Mononuclear cell (primary cell): Measurements from ENCODE around the gene CYFIP2. TPM values are rescaled to one million over a fixed set of nuclear protein-coding genes. Genes with fewer than 3 reads are reported as not detected.

Experiments
- H3K27me3 ChIP-seq: 2 replicates; pipeline ENCODE4 v1.6.0; 2011; ENCODE audit warnings: low read length, control low read depth; ENCODE audit not compliant: insufficient read depth
- H3K4me1 ChIP-seq: 2 replicates; pipeline ENCODE4 v1.5.1; 2011; ENCODE audit warnings: mild to moderate bottlenecking, low read length, control low read depth; ENCODE audit not compliant: insufficient read depth
- H3K4me3 ChIP-seq: 2 replicates; pipeline ENCODE4 v1.5.1; 2011; ENCODE audit warnings: mild to moderate bottlenecking, low read length, moderate library complexity
- H3K9me3 ChIP-seq: 2 replicates; pipeline ENCODE4 v1.5.1; 2011; ENCODE audit warnings: low read depth, mild to moderate bottlenecking, control low read depth, low read length
- total RNA-seq: library from RNA; depleted of rRNA; stranded (reverse); fragments of >200 nt; gene quantifications from one replicate; pipeline ENCODE4 v1.2.3, GENCODE V29; 2012

Gene CYFIP2
- total RNA-seq, 1 donor, result 200 TPM

DNA sequence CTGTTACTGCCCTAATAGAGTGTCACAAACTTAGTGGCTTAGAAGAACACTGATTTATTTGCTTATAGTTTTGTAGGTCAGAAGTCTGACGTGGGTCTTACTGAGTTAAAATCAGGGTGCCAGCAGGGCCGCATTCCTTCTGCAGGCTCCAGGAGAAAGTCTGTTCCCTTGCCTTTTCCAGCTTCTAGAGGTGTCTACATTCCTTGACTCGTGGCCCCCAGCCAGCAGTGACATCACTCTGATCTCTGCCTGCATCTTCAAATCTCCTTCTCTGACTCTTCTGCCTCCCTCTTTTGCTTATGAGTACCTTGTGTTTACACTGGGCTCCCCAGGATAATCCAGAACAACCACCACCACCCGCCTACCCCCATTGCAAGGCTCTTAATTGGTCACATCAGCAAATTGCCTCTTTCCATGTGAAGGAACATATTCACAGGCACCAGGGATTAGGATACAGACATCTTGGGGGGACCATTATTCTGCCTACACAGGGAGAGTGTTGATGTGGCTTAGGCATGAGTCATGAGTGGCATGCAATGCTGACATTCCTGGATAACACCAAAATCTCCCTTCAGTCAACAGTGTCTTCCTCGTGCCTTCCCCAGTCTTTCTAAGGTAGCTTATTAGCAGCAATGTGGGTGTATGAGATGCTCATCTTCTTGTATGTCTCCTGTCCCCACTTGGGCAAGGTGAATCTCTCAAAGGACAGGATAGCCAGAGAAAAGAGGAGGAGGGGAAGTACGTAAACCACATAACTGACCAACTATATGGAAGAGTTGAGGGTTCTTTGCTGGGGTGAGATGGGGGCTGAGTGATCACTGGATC, 24.4 kb downstream of the CYFIP2 start:
- H3K4me1 ChIP-seq, result peaks cover 30% of the 10 kb centered on the region
- no peak overlapping the region for H3K4me3 ChIP-seq
- no peaks in the 10 kb centered on the region for H3K27me3 ChIP-seq
- no peaks in the 10 kb centered on the region for H3K9me3 ChIP-seq

DNA sequence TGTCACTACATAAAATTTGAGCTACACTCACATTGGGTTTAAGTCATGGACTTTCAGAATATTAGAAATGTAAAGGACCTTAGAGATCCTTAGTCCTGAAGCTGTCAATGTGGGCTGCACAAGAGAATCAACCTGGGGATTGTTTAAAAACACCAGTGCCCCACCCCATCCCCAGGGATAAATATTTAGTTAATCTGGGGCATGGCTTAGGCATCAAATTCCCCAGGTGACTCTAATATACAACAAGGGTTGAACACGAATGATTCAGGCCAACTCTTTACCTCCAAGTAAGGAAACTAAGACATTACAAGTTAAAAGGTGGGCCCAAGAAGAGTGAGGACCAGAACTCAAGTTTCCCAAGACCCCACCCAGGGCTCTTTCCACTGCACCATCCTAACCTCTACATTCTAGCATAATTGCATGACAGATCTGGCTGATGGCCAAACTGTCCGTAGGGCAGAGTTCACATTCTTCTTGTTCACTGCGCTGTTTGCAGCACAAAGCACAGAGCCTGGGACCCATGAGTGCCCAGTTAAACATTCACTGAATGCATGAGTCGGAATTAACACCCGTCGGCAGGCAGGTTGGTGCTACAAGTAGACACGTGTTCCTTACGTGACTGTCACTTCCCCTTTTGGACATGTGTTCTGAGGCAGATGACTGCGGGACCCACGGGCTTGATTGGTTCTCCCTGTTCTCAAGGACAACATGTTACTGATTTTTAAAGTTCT, 25.2 kb downstream of the CYFIP2 start:
- Histone ChIP-seq H3K27me3 (no peaks in the 10 kb centered on the region), H3K4me1 (peaks cover 25% of the 10 kb centered on the region), H3K9me3 (no peaks in the 10 kb centered on the region)

DNA sequence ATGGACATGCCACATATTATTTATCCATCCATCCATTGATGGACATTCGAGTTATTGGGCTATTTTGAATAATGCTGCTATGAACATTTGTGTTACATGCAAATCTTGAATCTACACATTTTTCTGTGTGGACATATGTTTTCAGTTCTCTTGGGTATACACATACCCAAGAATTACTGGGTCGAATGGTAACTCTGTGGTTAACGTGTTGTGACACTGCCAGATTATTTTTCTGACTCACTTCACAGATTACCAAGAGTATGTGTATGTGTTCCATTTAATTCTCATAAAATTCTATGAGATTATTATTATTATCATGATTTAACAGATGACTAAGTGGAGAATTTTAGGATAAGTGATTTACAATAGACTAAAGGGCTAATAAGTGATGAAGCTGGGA, 26.7 kb downstream of the CYFIP2 start:
- Histone ChIP-seq H3K4me3 (no peak overlapping the region), H3K9me3 (no peaks in the 10 kb centered on the region), H3K27me3 (no peaks in the 10 kb centered on the region), H3K4me1 (peaks cover 25% of the 10 kb centered on the region)

More for the DNA sequence above, 25.2 kb downstream of the CYFIP2 start:
- H3K4me3 ChIP-seq, result no peak overlapping the region

DNA sequence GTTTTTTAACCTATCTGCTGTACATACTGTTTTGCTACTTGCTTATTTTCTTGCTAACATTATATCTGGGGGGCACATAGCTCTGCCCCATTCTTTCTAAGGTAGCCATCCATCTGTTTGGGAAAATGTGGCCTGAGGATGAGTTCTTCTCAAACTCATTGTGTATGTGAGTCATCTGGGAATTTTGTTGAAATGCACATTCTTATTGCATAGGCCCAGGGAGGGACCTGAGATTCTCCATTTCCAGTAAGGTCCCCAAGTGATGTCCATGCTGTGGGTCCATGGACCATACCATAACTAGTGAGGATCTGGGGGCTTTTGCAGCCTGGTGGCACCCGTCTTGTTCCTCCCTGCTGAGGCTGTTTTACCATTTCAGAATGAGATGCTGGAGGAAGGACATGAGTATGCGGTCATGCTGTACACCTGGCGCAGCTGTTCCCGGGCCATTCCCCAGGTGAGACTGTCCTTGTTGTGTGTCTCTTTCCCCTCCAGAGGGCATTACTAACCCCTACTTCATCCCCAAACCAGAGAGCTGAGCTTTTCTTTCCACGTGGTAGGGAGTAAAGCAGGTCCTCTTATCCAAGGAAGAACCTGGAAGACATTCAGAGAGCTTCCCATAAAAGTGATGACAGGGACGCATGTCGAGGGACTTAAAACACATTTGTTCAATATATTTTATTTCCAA, 28.6 kb downstream of the CYFIP2 start:
- no peaks in the 10 kb centered on the region for H3K27me3 ChIP-seq
- no peak overlapping the region for H3K4me3 ChIP-seq
- H3K4me1 ChIP-seq, result peaks cover 17% of the 10 kb centered on the region
- H3K9me3 ChIP-seq, result no peaks in the 10 kb centered on the region

DNA sequence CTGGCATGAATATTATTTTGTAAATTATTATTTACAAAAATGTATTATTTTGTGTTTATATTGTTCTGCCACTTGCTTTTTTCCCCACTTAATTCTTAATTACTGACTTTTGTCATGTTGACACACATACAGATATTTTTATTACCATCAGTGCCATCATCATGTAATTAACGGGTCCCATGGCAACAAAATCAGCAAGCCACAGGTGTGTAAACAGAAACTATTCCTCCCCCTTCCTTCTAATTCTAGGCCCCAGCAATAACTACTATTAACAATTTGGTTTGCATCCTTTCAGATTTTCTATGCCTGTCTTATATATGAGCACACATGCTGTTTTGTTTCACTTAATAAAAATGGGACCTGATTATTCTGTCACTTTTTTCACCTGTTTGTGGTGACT, 29.3 kb downstream of the CYFIP2 start:
- Histone ChIP-seq H3K27me3 (no peaks in the 10 kb centered on the region), H3K9me3 (no peaks in the 10 kb centered on the region), H3K4me1 (peaks cover 17% of the 10 kb centered on the region), H3K4me3 (no peak overlapping the region)

DNA sequence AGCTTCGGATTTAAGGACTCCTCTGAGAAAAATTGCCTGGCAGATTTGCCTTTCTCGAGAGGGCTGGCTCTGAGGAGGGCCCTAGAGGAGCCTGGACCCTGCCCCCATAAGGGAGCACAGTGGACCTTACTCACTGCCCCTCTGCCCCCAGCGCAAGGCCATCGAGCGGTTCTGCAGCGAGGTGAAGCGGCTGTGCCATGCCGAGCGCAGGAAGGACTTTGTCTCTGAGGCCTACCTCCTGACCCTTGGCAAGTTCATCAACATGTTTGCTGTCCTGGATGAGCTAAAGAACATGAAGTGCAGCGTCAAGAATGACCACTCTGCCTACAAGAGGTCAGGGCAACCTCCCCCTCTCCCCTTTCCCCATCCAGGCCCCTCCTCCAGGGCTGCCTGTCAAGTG, 34.6 kb downstream of the CYFIP2 start:
- Histone ChIP-seq H3K4me1 (peaks cover 10% of the 10 kb centered on the region), H3K9me3 (no peaks in the 10 kb centered on the region), H3K27me3 (no peaks in the 10 kb centered on the region), H3K4me3 (no peak overlapping the region)

DNA sequence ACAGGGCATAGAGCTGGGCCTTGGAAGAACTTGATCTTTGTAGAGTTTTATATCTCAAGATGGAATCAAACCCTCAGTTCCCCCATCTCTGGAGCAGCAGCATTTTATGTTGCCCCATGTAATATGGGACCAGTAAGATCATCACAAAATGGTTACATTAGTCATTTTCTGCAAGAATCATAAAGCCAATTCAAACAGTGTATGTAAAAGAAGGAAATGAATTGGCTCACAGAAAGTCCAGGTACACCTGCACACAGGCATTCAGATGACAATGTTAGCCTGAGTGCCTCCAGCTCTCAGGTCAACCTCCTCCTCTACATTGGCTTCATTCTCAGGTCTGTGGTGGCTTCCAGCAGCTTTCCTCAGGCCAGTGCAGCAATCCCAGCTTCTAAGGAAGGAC, 35.1 kb downstream of the CYFIP2 start:
- Histone ChIP-seq H3K4me1 (peaks cover 15% of the 10 kb centered on the region), H3K27me3 (no peaks in the 10 kb centered on the region), H3K9me3 (no peaks in the 10 kb centered on the region), H3K4me3 (no peak overlapping the region)

DNA sequence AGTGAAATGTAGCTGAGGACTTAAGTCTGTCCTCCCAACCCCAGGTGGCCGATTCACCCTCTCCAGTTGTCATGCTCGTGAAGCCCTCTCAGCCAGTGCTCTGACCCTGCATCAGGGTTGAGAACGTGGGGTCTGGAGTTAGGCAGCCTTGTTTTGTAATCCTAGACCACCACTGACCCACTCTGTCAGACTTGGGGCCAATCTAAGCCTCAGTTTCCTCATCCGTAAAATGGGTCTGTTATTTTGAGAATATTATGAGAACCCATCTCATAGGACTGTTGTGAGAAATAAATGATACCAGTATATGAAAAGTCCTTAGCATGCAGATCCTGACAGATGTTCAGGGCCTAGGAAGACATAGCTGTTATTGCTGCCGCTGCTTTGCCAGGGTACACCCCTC, 37.1 kb downstream of the CYFIP2 start:
- Histone ChIP-seq H3K27me3 (no peaks in the 10 kb centered on the region), H3K4me1 (peaks cover 33% of the 10 kb centered on the region), H3K9me3 (no peaks in the 10 kb centered on the region), H3K4me3 (no peak overlapping the region)

DNA sequence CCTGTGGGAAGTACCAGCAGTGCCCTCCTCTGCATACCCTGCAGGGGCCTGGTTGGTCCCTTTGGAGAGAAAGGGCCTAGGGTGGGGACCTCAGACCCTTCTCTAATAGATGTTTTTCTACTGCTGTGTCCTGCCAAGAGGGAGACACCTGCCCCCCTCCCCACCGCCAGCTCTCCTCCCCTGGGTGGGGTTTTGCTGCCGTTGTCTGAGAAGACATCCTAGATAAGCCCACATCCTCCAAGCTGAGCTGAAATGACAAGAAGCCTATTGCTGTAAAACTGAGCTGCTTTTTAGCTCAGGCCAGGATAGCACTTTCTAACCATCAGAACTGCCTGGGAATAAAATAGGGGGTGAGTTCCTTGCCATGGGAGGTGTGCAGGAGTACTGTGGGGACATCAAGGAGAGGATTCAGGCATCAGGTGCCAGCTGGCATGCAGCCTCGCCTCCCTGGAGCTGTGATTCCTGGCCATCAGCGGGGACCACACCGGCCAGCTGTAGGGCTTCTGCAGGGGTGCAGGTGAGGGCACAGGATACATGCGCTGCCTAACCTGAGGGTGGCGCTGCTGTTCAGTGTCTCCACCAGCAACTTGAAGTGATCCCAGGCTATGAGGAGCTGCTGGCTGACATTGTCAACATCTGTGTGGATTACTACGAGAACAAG, 37.9 kb downstream of the CYFIP2 start:
- H3K4me3 ChIP-seq, result no peak overlapping the region
- H3K9me3 ChIP-seq, result no peaks in the 10 kb centered on the region
- H3K4me1 ChIP-seq, result peaks cover 41% of the 10 kb centered on the region
- H3K27me3 ChIP-seq, result no peaks in the 10 kb centered on the region

DNA sequence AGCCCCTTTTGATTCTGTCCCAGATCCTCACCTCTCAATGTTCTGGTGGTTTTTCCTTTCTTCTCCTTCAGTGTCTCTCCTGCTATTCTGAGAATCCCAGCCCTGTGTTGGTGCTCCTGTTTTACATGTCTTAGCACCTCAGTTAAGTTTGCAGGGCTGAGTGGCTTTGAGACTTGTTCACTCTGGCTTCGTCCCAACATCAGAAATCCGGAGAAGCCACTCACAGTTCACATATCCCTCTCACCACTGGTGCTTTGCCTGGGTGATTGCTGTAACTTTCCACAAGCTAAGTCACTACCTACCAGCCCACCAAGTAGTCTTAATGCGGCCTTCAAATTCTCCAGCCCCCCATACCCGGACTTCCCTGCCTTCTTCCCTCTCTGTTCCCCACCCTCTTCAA, 40.2 kb downstream of the CYFIP2 start:
- Histone ChIP-seq H3K9me3 (no peaks in the 10 kb centered on the region), H3K27me3 (no peaks in the 10 kb centered on the region), H3K4me1 (peaks cover 52% of the 10 kb centered on the region), H3K4me3 (no peak overlapping the region)

DNA sequence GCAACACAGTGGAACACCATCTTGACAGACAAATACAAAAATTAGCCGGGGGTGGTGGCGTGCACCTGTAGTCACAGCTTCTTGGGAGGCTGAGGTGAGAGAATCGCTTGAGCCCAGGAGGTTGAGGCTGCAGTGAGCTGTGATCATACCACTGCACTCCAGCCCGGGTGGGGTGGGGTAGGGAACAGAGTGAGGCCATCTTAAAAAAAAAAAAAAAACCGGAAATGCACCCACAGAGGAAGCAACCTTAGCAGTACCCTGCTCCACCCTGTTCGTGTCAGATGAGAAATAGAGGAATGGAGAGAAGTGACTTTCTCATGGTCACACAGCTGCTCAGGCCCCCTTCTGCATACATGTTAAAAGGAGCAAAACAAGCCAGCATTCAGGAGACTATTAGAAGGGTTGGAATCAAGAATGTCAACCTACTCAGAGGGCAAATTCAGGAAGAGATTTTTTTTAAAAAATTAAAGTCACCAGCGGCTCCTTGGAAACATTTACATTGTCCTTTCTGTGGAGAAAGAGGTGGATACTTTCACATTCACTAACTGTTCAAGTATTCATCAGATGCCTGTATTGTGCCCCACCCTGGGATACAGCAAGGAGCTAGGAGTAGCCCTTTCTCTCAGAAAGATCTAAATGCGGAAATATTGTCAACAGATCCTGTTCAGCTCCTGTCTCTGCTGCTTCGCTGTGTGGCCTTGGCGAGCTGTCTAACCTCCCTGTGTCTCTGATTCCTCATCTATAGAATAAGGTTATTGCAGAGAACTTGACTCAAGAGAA, 41.0 kb downstream of the CYFIP2 start:
- no peaks in the 10 kb centered on the region for H3K9me3 ChIP-seq
- H3K4me1 ChIP-seq, result peaks cover 52% of the 10 kb centered on the region
- no peaks in the 10 kb centered on the region for H3K27me3 ChIP-seq
- no peak overlapping the region for H3K4me3 ChIP-seq

DNA sequence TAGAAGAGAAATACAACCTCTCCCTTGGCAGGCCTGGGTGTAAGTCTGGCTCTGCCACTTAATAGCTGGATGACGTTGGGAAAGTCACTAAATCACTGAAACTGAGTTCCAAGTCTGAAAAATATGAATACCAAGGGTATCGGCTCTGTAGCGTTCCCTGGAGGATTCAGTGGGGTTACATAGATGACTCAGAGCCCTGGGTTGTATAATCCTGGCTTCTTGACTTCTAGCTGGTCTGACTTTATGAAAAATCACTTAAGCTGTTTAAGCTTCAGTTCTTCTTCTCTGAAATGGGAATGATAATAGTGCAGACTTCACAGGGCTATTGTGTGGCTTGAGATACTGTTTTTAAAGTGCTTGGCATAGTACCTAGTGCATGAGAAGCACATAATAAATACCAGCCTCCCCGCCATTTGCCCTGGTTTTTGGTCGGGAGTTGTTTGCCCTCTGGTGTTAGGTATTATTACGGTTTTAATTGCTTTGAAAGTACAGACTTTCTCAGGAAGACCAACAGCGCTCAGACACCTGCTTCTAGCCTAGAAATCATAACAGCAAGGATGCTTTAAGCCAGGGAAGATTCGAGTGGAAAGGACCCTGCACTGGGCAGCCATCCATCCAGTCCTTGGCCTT, 43.0 kb downstream of the CYFIP2 start:
- Histone ChIP-seq H3K27me3 (no peaks in the 10 kb centered on the region), H3K4me3 (no peak overlapping the region), H3K9me3 (no peaks in the 10 kb centered on the region), H3K4me1 (peaks cover 50% of the 10 kb centered on the region)

DNA sequence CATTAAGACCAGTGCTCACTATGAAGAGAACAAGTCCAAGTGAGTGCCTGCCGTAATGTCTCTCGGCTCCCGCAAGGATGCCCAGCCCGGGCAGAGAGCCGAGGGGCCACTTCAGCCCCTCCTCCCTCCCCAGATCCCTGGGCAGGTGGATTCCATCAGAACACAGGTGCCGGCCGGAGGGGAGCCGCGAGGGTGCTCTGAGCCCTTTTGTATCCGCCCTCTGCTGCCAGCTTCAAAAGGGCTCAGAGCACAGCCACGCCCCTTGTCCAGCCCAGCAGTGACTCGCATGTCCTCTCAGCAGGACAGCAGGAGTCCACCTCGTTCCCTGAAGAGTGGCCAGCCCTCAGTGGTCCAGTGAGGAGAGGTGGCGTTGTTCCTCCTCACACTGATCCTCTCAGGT, 43.9 kb downstream of the CYFIP2 start:
- peaks cover 49% of the 10 kb centered on the region for H3K4me1 ChIP-seq
- H3K27me3 ChIP-seq, result no peaks in the 10 kb centered on the region
- no peak overlapping the region for H3K4me3 ChIP-seq
- no peaks in the 10 kb centered on the region for H3K9me3 ChIP-seq

DNA sequence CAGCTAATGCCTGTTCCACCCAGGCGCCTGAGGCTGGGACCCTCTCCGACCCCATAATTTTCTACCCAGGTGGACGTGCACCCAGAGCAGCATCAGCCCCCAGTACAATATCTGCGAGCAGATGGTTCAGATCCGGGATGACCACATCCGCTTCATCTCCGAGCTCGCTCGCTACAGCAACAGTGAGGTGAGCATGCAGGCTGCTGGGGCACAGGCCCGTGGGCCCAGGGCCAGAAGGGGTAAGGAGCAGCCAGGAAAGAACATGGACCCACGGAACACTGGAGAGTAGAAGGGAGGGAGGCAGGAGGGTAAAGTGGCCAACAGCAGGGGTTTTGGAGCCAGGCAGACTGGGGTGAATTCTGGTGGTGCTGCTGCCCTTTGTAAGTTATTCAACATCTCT, 45.7 kb downstream of the CYFIP2 start:
- H3K4me3 ChIP-seq, result no peak overlapping the region
- peaks cover 36% of the 10 kb centered on the region for H3K4me1 ChIP-seq

More for the DNA sequence above, 45.7 kb downstream of the CYFIP2 start:
- Histone ChIP-seq H3K9me3 (no peaks in the 10 kb centered on the region), H3K27me3 (no peaks in the 10 kb centered on the region)
